Endodermal cell (in vitro differentiated cells): ENCODE results near the gene AK8. TPM values are rescaled to one million over a fixed set of nuclear protein-coding genes. Genes with fewer than 3 reads are reported as not detected.

Source experiments
- DNase-seq: peaks from one replicate; pipeline ENCODE4 v3.0.0-alpha.2; 2017
- H3K27ac ChIP-seq: 2 replicates; pipeline ENCODE4 v1.5.1; 2013; ENCODE audit warnings: mild to moderate bottlenecking, low read depth, low read length, moderate library complexity
- H3K27me3 ChIP-seq: 2 replicates; pipeline ENCODE4 v1.6.1; 2013; ENCODE audit warnings: mild to moderate bottlenecking, low read length, moderate library complexity; ENCODE audit not compliant: insufficient read depth, control insufficient read depth, poor library complexity, severe bottlenecking
- H3K36me3 ChIP-seq: 2 replicates; pipeline ENCODE4 v1.7.0; 2013; ENCODE audit warnings: mild to moderate bottlenecking, low read length, moderate library complexity; ENCODE audit not compliant: control insufficient read depth, insufficient read depth
- H3K4me1 ChIP-seq: one replicate; pipeline ENCODE4 v1.7.0; 2013; ENCODE audit warnings: low read length; ENCODE audit not compliant: control insufficient read depth, insufficient read depth
- H3K4me3 ChIP-seq: 2 replicates; pipeline ENCODE4 v1.5.1; 2013; ENCODE audit warnings: mild to moderate bottlenecking, low read length, moderate library complexity
- H3K9ac ChIP-seq: 2 replicates; pipeline ENCODE4 v1.6.1; 2013; ENCODE audit warnings: mild to moderate bottlenecking, low read length, moderate library complexity; ENCODE audit not compliant: poor library complexity, severe bottlenecking; ENCODE audit errors: extremely low read depth
- H3K9me3 ChIP-seq: 2 replicates; pipeline ENCODE4 v1.6.1; 2013; ENCODE audit warnings: mild to moderate bottlenecking, low read length, moderate library complexity; ENCODE audit not compliant: control insufficient read depth
- H3K27ac Mint-ChIP-seq: 2 replicates; pipeline ENCODE4 v1.8.0; 2020; ENCODE audit warnings: mixed read lengths
- H3K27me3 Mint-ChIP-seq: 2 replicates; pipeline ENCODE4 v1.8.0; 2021; ENCODE audit warnings: mild to moderate bottlenecking, mixed read lengths; ENCODE audit not compliant: insufficient read depth
- H3K36me3 Mint-ChIP-seq: 2 replicates; pipeline ENCODE4 v1.8.0; 2020; ENCODE audit warnings: low read depth, mixed read lengths
- H3K4me1 Mint-ChIP-seq: 2 replicates; pipeline ENCODE4 v1.8.0; 2020; ENCODE audit warnings: mixed read lengths
- H3K4me3 Mint-ChIP-seq: 2 replicates; pipeline ENCODE4 v1.8.0; 2020; ENCODE audit warnings: mild to moderate bottlenecking, moderate library complexity, mixed read lengths
- H3K9me3 Mint-ChIP-seq: 2 replicates; pipeline ENCODE4 v1.8.0; 2020; ENCODE audit warnings: mild to moderate bottlenecking, mixed read lengths
- CTCF ChIP-seq: fragments of 200-600 bp; sonication (generic); conservative IDR thresholded peaks from 2 replicates; pipeline ENCODE4 v1.5.0; 2021; ENCODE audit warnings: antibody characterized with exemption, mild to moderate bottlenecking
- WGBS, 2 experiments: methylation state at CpG; one replicate each; pipeline versions ENCODE4 v1.1.5 to v1.1.7; 2013; ENCODE audit warnings: missing lambda C conversion rate in 2 of 2, mixed read lengths in 1 of 2; ENCODE audit not compliant: insufficient coverage in 1 of 2, insufficient read length in 1 of 2; 5-methylcytosine and 5-hydroxymethylcytosine counted together
- total RNA-seq, 2 donors: library from RNA; stranded (reverse); fragmentation: NEBNext Ultra II Directional in 1 of 2; extraction: Animal tissue kit (Norgen Biotek cat#: 25700) in 1 of 2; gene quantifications; 2 replicates in 1 of 2; 3 replicates in 1 of 2; pipeline ENCODE4 v1.2.1, GENCODE V29; 2021

Gene AK8
- total RNA-seq, 2 donors from 2014 or later, result 1.3 to 2.6 TPM

GRCh38 chr9:132857031-132857430 lies 21.1 kb downstream of the AK8 start:
- Mint-ChIP-seq H3K9me3 (no peaks in the 10 kb centered on the region), H3K27ac (no peak overlapping the region), H3K36me3 (no peaks in the 10 kb centered on the region), H3K4me3 (no peak overlapping the region), H3K4me1 (peaks cover 2% of the 10 kb centered on the region), H3K27me3 (peaks cover 7% of the 10 kb centered on the region)
- Histone ChIP-seq H3K27ac (no peak overlapping the region), H3K4me1 (no peaks in the 10 kb centered on the region), H3K27me3 (no peaks in the 10 kb centered on the region), H3K9me3 (no peaks in the 10 kb centered on the region), H3K36me3 (no peaks in the 10 kb centered on the region), H3K9ac (no peak overlapping the region), H3K4me3 (no peak overlapping the region)
- 80 to 100% methylated on average over 2 to 8 of the region's 8 CpGs for WGBS, 2 experiments
- no peak for TF ChIP-seq CTCF
- no peak for DNase-seq

GRCh38 chr9:132855904-132856303 lies 22.2 kb downstream of the AK8 start:
- Histone ChIP-seq H3K27ac (no peak overlapping the region), H3K9ac (no peak overlapping the region), H3K36me3 (no peaks in the 10 kb centered on the region), H3K4me3 (no peak overlapping the region), H3K27me3 (no peaks in the 10 kb centered on the region), H3K9me3 (no peaks in the 10 kb centered on the region), H3K4me1 (no peaks in the 10 kb centered on the region)
- 90 to 96% methylated on average over 4 to 5 of the region's 5 CpGs for WGBS, 2 experiments
- peaks cover 7% of the 10 kb centered on the region for H3K27me3 Mint-ChIP-seq
- H3K36me3 Mint-ChIP-seq, result no peaks in the 10 kb centered on the region
- H3K27ac Mint-ChIP-seq, result peak overlapping the region; percentile 30
- no peak for DNase-seq
- H3K4me1 Mint-ChIP-seq, result peaks cover 2% of the 10 kb centered on the region
- no peak for TF ChIP-seq CTCF
- no peak overlapping the region for H3K4me3 Mint-ChIP-seq
- H3K9me3 Mint-ChIP-seq, result no peaks in the 10 kb centered on the region

- H3K27me3 Mint-ChIP-seq, result peaks cover 7% of the 10 kb centered on the region
- no peak overlapping the region for H3K27ac ChIP-seq
- no peaks in the 10 kb centered on the region for H3K36me3 Mint-ChIP-seq
- H3K9me3 Mint-ChIP-seq, result no peaks in the 10 kb centered on the region
- no peak overlapping the region for H3K9ac ChIP-seq
- no peak overlapping the region for H3K4me3 Mint-ChIP-seq
- DNase-seq, result no peak
- no peak overlapping the region for H3K4me3 ChIP-seq
- H3K27me3 ChIP-seq, result no peaks in the 10 kb centered on the region
- H3K4me1 Mint-ChIP-seq, result peaks cover 2% of the 10 kb centered on the region
- no peaks in the 10 kb centered on the region for H3K9me3 ChIP-seq
- TF ChIP-seq CTCF, result no peak
- no peaks in the 10 kb centered on the region for H3K4me1 ChIP-seq
- no peaks in the 10 kb centered on the region for H3K36me3 ChIP-seq
- 93 to 100% methylated on average over 2 to 10 of the region's 10 CpGs for WGBS, 2 experiments
- H3K27ac Mint-ChIP-seq, result no peak overlapping the region
Observed at GRCh38 chr9:132854832-132855231, 23.3 kb downstream of the AK8 start.
